Esophagus squamous epithelium (tissue), 4 donors: ENCODE data around the gene PPP2R2C.

ENCODE experiments used
- CTCF ChIP-seq, 6 experiments: fragments of 450-650 bp in 4 of 6; fragments of 200-600 bp in 2 of 6; sonication (generic) in 2 of 6; IDR thresholded peaks; one replicate each; pipeline ENCODE4 v1.5.1; 2016 to 2019; ENCODE audit warnings: antibody characterized with exemption in 6 of 6, mild to moderate bottlenecking in 4 of 6, moderate library complexity in 4 of 6
- POLR2A ChIP-seq, 4 donors: fragments of 450-650 bp; IDR thresholded peaks; one replicate each; pipeline ENCODE4 v1.6.1; 2017; ENCODE audit warnings: antibody characterized with exemption in 4 of 4, mild to moderate bottlenecking in 4 of 4, moderate library complexity in 3 of 4

- no peak for TF ChIP-seq CTCF (IDR thresholded peaks at IDR 0.05)
- no peak for TF ChIP-seq POLR2A (IDR thresholded peaks at IDR 0.05)
These were observed 91.5 kb downstream of the PPP2R2C start for GRCh38 chr4:6380746-6381410.
